Activated CD8-positive, alpha-beta T cell treated with anti-CD3 and anti-CD28 coated beads, Interleukin-2, amount 10 ng/mL, durations not matched to agents 7 days and 5 days (primary cell): ENCODE data around the gene SLC16A10. TPM values are rescaled to one million over a fixed set of nuclear protein-coding genes. Genes with fewer than 3 reads are reported as not detected.

ENCODE experiments used
- ATAC-seq: fragments of 150-1000 bp; cut with Tn5 transposase; one replicate; pipeline ENCODE4 v1.10.0; 2021; ENCODE audit warnings: moderate library complexity
- CTCF ChIA-PET: fragments of 350-600 bp; sonication (Branson Sonifier 250); formaldehyde crosslinking; loops from one replicate; lab custom pipeline; 2021; ENCODE audit warnings: antibody characterized with exemption; lab: Charles Lee
- POLR2A ChIA-PET: fragments of 350-600 bp; sonication (Branson Sonifier 250); formaldehyde crosslinking; loops from one replicate; lab custom pipeline; 2021; ENCODE audit warnings: antibody characterized with exemption; lab: Charles Lee
- DNase-seq: peaks from one replicate; pipeline ENCODE4 v3.0.0-alpha.2; 2020
- H3K27ac Mint-ChIP-seq: one replicate; pipeline ENCODE4 v1.8.0; 2021; ENCODE audit warnings: mild to moderate bottlenecking, mixed read lengths
- H3K27me3 Mint-ChIP-seq: one replicate; pipeline ENCODE4 v1.8.0; 2021; ENCODE audit warnings: low read depth, mixed read lengths
- H3K36me3 Mint-ChIP-seq: one replicate; pipeline ENCODE4 v1.8.0; 2021; ENCODE audit warnings: low read depth, mixed read lengths
- H3K4me1 Mint-ChIP-seq: one replicate; pipeline ENCODE4 v1.8.0; 2021; ENCODE audit warnings: low read depth, mixed read lengths
- H3K4me3 Mint-ChIP-seq: one replicate; pipeline ENCODE4 v1.8.0; 2021; ENCODE audit warnings: mild to moderate bottlenecking, mixed read lengths
- H3K9me3 Mint-ChIP-seq: one replicate; pipeline ENCODE4 v1.8.0; 2022; ENCODE audit warnings: mixed read lengths; ENCODE audit not compliant: insufficient read depth
- total RNA-seq, 2 experiments: library from RNA; stranded (reverse); gene quantifications; one replicate each; pipeline ENCODE4 v1.2.3, GENCODE V29; 2021

The SLC16A10 gene
- total RNA-seq, 2 experiments from 2014 or later, result 6.3 to 6.4 TPM

DNA sequence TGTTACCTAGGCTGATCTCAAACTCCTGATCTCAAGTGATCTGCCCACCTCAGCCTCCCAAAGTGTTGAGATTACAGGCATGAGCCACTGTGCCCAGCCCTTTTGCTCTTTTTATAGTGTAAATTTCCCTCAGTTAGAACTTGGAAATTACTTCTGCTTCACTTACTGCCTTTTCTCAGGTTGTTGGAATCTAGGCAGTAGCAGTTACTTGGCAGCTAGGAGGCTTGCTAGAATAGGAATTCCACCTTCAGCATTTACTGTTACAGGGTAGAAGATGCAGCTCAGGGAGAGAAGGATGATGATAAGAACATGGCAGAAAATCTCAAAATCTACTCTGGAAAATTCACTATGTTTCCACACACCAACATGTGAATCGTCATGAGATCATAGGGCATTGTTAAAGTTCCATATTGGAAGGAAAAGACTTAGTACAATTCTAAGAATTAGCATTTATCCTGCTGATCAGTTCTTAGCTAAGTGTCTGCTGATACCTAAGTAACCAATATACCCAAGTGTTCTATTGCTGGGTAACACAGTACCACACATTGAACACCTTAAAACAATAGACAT is 182.2 kb downstream of the SLC16A10 start:
- H3K4me1 Mint-ChIP-seq, result peaks cover 5% of the 10 kb centered on the region
- H3K27ac Mint-ChIP-seq, result no peak overlapping the region
- CTCF ChIA-PET, result interaction anchor here (1.0 to 2.3 kb wide), 3 partner anchors 9 to 332 kb away, joined by 3 to 8 read pairs (median 3); a partner anchor contains a TSS
- H3K9me3 Mint-ChIP-seq, result peaks cover 11% of the 10 kb centered on the region
- no peak overlapping the region for H3K4me3 Mint-ChIP-seq
- no peaks in the 10 kb centered on the region for H3K27me3 Mint-ChIP-seq
- DNase-seq (no peak), ATAC-seq (no peak)
- H3K36me3 Mint-ChIP-seq, result peaks cover 62% of the 10 kb centered on the region
- POLR2A ChIA-PET, result interaction anchor here (0.7 kb wide), 1 partner anchor 10 kb away, joined by 3 read pairs; no protein-coding TSS in a partner anchor

DNA sequence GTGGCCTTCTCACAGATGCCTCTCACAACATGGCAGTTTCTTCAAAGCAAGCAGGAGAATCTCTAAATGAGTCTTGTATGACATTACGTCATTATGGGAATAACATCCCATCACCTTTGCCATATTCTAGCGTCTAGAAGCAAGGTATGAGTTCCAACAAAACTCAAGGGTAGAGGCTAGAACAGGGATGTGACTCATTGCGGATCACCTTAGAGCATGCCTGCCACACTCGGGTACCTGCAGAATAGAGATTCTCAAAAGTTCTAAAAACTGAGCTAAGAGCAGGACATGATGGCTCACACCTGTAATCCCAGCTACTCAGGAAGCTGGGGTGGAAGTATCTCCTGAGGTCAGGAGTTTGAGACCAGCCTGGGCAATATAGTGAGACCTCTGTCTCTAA is 182.8 kb downstream of the SLC16A10 start:
- ChIA-PET POLR2A (interaction anchor here (0.7 kb wide), 1 partner anchor 10 kb away, joined by 3 read pairs; no protein-coding TSS in a partner anchor), CTCF (interaction anchor here (1.0 to 2.3 kb wide), 3 partner anchors 9 to 331 kb away, joined by 3 to 8 read pairs (median 3); a partner anchor contains a TSS)
- H3K36me3 Mint-ChIP-seq, result peaks cover 69% of the 10 kb centered on the region
- H3K27me3 Mint-ChIP-seq, result no peaks in the 10 kb centered on the region
- ATAC-seq, result no peak
- DNase-seq, result no peak
- no peak overlapping the region for H3K27ac Mint-ChIP-seq
- H3K4me1 Mint-ChIP-seq, result peaks cover 5% of the 10 kb centered on the region
- H3K9me3 Mint-ChIP-seq, result peaks cover 17% of the 10 kb centered on the region
- no peak overlapping the region for H3K4me3 Mint-ChIP-seq

DNA sequence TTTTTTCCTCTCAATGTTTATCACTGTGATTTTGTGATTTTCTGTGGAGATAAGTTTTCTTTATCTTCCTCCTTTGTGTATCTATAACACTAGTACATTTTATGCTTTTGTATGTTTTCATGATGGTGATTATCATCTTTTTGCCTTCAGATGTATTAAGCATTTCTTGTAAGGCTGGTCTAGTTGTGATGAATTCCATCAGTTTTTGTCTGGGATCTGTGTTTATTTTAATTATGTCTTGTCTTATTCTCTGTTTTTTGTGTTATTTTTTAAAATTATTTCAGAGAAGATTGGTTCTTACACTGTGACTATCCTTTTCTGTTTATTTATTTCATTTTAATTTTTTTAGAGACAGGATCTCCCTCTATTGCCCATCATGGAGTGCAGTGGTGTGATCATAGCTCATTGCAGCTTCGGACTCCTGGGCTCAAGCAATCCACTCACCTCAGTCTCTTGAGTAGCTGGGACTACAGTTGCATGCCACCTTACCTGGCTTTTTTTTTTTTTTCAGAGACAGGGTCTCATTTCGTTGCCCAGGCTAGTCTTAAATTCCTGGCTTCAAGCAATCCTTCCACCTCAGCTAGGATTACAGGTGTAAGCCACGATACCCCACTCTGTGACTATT is 187.4 kb downstream of the SLC16A10 start:
- Mint-ChIP-seq H3K27me3 (no peaks in the 10 kb centered on the region), H3K4me1 (no peaks in the 10 kb centered on the region), H3K36me3 (peaks cover 72% of the 10 kb centered on the region), H3K9me3 (peaks cover 24% of the 10 kb centered on the region), H3K27ac (no peak overlapping the region), H3K4me3 (no peak overlapping the region)
- ChIA-PET POLR2A (no interaction called here), CTCF (interaction anchor here (1.0 kb wide), 1 partner anchor 16 kb away, joined by 4 read pairs; a partner anchor contains a TSS)
- DNase-seq (no peak), ATAC-seq (no peak)

DNA sequence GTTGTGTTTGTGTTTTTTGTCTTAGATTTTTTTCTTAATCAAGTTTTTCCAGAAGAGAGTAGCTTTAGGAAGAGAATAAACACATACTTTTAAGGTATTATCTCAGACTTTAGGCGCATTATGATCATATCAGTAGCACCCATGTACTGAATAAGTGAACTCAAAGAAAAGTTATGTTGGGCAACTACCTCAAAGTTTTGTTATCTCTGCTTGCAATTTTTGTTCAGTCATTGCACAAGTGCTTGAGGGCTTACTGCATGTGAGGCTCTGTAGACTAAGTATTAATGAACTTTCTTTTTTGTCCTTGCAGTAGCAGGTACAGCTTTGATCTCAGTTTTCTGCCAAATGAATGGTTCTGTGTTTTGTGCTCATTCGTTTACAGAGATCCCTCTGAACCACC is 189.0 kb downstream of the SLC16A10 start:
- DNase-seq (no peak), ATAC-seq (no peak)
- Mint-ChIP-seq H3K9me3 (peaks cover 24% of the 10 kb centered on the region), H3K27ac (no peak overlapping the region), H3K36me3 (peaks cover 72% of the 10 kb centered on the region), H3K4me1 (no peaks in the 10 kb centered on the region), H3K4me3 (no peak overlapping the region), H3K27me3 (no peaks in the 10 kb centered on the region)
- ChIA-PET POLR2A (interaction anchor here (1.1 kb wide), 1 partner anchor 17 kb away, joined by 3 read pairs; a partner anchor contains a TSS), CTCF (interaction anchor here (1.0 to 2.9 kb wide), 2 partner anchors 10 to 17 kb away, joined by 4 to 13 read pairs; a partner anchor contains a TSS)

DNA sequence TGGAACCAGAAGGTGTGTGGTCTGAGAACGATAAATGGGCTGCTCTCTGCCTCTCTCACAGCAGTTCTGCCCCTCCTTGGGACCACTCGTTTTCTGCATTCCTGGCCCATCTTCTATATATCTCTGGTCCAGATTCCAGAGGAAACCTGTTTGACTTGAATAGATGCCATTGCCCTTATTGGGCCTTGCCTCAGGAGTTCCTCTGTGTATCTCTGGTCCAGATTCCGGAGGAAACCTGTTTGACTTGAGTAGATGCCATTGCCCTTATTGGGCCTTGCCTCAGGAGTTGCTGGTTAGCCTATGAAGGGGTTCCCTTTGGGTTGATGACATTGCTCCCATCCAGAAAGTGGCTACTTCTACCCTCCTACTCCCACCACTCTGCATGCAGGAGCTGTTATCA is 189.4 kb downstream of the SLC16A10 start:
- Mint-ChIP-seq H3K36me3 (peaks cover 73% of the 10 kb centered on the region), H3K4me1 (no peaks in the 10 kb centered on the region), H3K4me3 (no peak overlapping the region), H3K27ac (no peak overlapping the region), H3K9me3 (peaks cover 24% of the 10 kb centered on the region), H3K27me3 (no peaks in the 10 kb centered on the region)
- DNase-seq, result no peak
- ChIA-PET CTCF (interaction anchor here (1.0 to 2.9 kb wide), 2 partner anchors 10 to 17 kb away, joined by 4 to 13 read pairs; a partner anchor contains a TSS), POLR2A (no interaction called here)
- no peak for ATAC-seq

DNA sequence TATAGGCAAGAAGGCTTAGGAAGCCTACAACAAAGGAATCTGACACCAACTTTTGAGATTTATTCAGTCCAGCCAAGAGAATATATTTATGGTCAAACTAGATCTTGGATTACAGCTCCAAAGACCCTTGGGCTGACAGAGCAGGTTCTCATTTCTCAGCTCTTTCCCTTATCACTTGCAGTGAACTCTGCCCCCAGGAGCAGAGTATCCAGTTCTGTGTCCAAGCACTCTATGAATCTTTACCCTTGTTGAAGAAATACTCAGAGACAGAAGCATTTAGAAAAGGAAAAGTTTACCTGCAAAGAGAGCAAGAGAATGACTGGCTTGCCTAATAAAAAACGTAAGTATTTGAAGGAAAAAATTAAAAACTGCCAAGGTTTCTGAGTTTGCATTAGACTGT is 190.5 kb downstream of the SLC16A10 start:
- ChIA-PET CTCF (interaction anchor here (2.9 kb wide), 1 partner anchor 19 kb away, joined by 13 read pairs; a partner anchor contains a TSS), POLR2A (no interaction called here)
- no peak for ATAC-seq
- peaks cover 81% of the 10 kb centered on the region for H3K36me3 Mint-ChIP-seq
- no peaks in the 10 kb centered on the region for H3K4me1 Mint-ChIP-seq
- H3K27me3 Mint-ChIP-seq, result no peaks in the 10 kb centered on the region
- H3K27ac Mint-ChIP-seq, result no peak overlapping the region
- no peak for DNase-seq
- H3K9me3 Mint-ChIP-seq, result peaks cover 24% of the 10 kb centered on the region
- no peak overlapping the region for H3K4me3 Mint-ChIP-seq

DNA sequence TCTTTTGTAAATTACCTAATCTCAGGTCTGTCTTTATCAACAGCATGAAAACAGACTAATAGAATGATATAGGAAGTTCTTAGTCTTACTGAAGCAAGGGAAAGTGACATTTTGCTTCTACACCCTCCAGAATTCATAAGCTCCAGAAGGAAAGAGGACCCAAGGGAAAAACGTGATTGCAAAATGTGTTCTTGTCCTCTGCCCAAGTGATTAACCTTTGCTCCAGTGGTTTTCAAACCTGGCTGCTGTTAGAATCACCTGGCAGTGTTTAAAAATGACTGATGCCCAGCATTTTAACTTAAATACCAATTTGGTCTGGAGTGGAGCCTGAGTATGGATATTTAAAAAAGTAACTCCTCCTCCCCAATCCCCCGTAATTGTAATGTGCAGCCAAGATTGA is 191.4 kb downstream of the SLC16A10 start:
- Mint-ChIP-seq H3K27ac (no peak overlapping the region), H3K27me3 (no peaks in the 10 kb centered on the region)

DNA sequence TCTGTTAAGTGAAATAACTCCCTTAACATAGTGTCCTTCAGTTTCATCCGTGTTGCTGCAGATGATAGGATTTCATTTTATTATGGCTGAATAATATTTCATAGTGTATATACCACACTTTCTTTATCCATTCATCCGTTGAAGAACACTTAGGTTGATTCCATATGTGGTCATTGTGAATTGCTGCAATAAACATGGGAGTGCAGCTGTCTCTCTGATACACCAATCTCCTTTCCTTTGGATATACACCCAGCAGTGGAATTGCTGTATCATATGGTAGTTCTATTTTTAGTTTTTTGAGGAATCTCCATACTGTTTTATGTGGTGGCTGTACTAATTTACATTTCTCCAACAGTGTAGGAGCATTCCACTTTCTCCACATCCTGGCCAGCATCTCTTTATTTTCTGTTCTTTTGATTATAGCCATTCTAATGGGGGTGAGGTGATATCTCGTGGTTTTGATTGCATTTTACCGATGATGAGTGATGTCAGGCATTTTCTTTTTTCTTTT is 193.2 kb downstream of the SLC16A10 start:
- CTCF ChIA-PET, result interaction anchor here (1.7 kb wide), 1 partner anchor 21 kb away, joined by 8 read pairs; a partner anchor contains a TSS
- no peaks in the 10 kb centered on the region for H3K27me3 Mint-ChIP-seq
- peaks cover 67% of the 10 kb centered on the region for H3K36me3 Mint-ChIP-seq
- H3K4me3 Mint-ChIP-seq, result no peak overlapping the region
- DNase-seq (no peak), ATAC-seq (no peak)
- no peak overlapping the region for H3K27ac Mint-ChIP-seq
- no peaks in the 10 kb centered on the region for H3K4me1 Mint-ChIP-seq
- peaks cover 5% of the 10 kb centered on the region for H3K9me3 Mint-ChIP-seq
- POLR2A ChIA-PET, result no interaction called here

More for the DNA sequence above, 191.4 kb downstream of the SLC16A10 start:
- CTCF ChIA-PET, result interaction anchor here (1.0 to 2.9 kb wide), 2 partner anchors 9 to 19 kb away, joined by 3 to 13 read pairs; a partner anchor contains a TSS
- POLR2A ChIA-PET, result no interaction called here
- DNase-seq (no peak), ATAC-seq (no peak)
- H3K4me1 Mint-ChIP-seq, result no peaks in the 10 kb centered on the region
- peaks cover 18% of the 10 kb centered on the region for H3K9me3 Mint-ChIP-seq
- H3K4me3 Mint-ChIP-seq, result no peak overlapping the region
- peaks cover 75% of the 10 kb centered on the region for H3K36me3 Mint-ChIP-seq

Other genes with a start within 250 kb of the SLC16A10 start
- gene AMD1, start 212.7 kb upstream of the SLC16A10 start, total RNA-seq, result 10 to 100 TPM; 75.5 to 77.7 TPM
- 10 to 100 TPM; 93.9 to 99.8 TPM for gene GTF3C6, start 128.8 kb upstream of the SLC16A10 start, total RNA-seq
- gene RPF2, start 105.5 kb upstream of the SLC16A10 start, total RNA-seq, result 10 to 100 TPM; 28.2 to 30.2 TPM